HG02759 (cell line): ENCODE measurements around the gene BAD.

Experiments used
- ATAC-seq: cut with Tn5 transposase; IDR thresholded peaks from one replicate; pipeline ENCODE4 v1.9.1; 2021; ENCODE audit warnings: mild to moderate bottlenecking, moderate library complexity; ENCODE audit not compliant: unreplicated experiment

BAD gene

GRCh38 chr11:64261556-64262080 lies 22.8 kb downstream of the BAD start:
- no peak for ATAC-seq

- ATAC-seq: no peak
These were observed 24.2 kb downstream of the BAD start for GRCh38 chr11:64260147-64260708.

- no peak for ATAC-seq
These were observed 24.9 kb downstream of the BAD start for GRCh38 chr11:64259533-64260067.

- no peak for ATAC-seq
These were observed 25.4 kb downstream of the BAD start for GRCh38 chr11:64258946-64259532.

GRCh38 chr11:64258356-64258755 lies 26.1 kb downstream of the BAD start:
- no peak for ATAC-seq

- no peak for ATAC-seq
These were observed 28.2 kb downstream of the BAD start for GRCh38 chr11:64256300-64256699.

- ATAC-seq: no peak
These were observed 29.0 kb downstream of the BAD start for GRCh38 chr11:64255135-64256128.

- no peak for ATAC-seq
These were observed 30.1 kb downstream of the BAD start for GRCh38 chr11:64254326-64254725.

- ATAC-seq: no peak
These were observed 31.0 kb downstream of the BAD start for GRCh38 chr11:64253481-64253880.

GRCh38 chr11:64253043-64253442 lies 31.4 kb downstream of the BAD start:
- ATAC-seq: no peak

- no peak for ATAC-seq
These were observed 32.2 kb downstream of the BAD start for GRCh38 chr11:64252003-64252872.

GRCh38 chr11:64251753-64252002 lies 32.8 kb downstream of the BAD start:
- ATAC-seq: no peak

- ATAC-seq: peak; percentile 44
These were observed 33.3 kb downstream of the BAD start, which contains the start of gene PLCB3 for GRCh38 chr11:64251016-64251752. Gene PLCB3 (plus strand): TSS chr11:64251530. CDS start chr11:64251650, 120 bp downstream.

- no peak for ATAC-seq
These were observed 34.0 kb downstream of the BAD start for GRCh38 chr11:64250415-64251015.

GRCh38 chr11:64249563-64250414 lies 34.7 kb downstream of the BAD start:
- no peak for ATAC-seq

- ATAC-seq: no peak
These were observed 35.4 kb downstream of the BAD start for GRCh38 chr11:64249038-64249437.

- no peak for ATAC-seq
These were observed 35.9 kb downstream of the BAD start for GRCh38 chr11:64248578-64248977.

GRCh38 chr11:64247729-64248531 lies 36.5 kb downstream of the BAD start:
- no peak for ATAC-seq
